Osteocyte (in vitro differentiated cells): ENCODE results near the gene SLC25A11. TPM values are rescaled to one million over a fixed set of nuclear protein-coding genes. Genes with fewer than 3 reads are reported as not detected.

Experiments used
- DNase-seq: peaks from one replicate; pipeline ENCODE4 v3.0.0; 2021; ENCODE audit warnings: mixed read lengths; ENCODE audit not compliant: unreplicated experiment; ENCODE audit errors: extremely low spot score
- H3K27ac Mint-ChIP-seq: one replicate; pipeline ENCODE4 v1.8.0; 2021; ENCODE audit warnings: mild to moderate bottlenecking, mixed read lengths; ENCODE audit not compliant: unreplicated experiment
- H3K27me3 Mint-ChIP-seq: one replicate; pipeline ENCODE4 v1.8.0; 2021; ENCODE audit warnings: mixed read lengths; ENCODE audit not compliant: unreplicated experiment
- H3K36me3 Mint-ChIP-seq: one replicate; pipeline ENCODE4 v1.8.0; 2021; ENCODE audit warnings: mixed read lengths; ENCODE audit not compliant: unreplicated experiment
- H3K4me1 Mint-ChIP-seq: one replicate; pipeline ENCODE4 v1.8.0; 2021; ENCODE audit warnings: mixed read lengths; ENCODE audit not compliant: unreplicated experiment
- H3K4me3 Mint-ChIP-seq: one replicate; pipeline ENCODE4 v1.8.0; 2021; ENCODE audit warnings: mild to moderate bottlenecking, moderate library complexity, mixed read lengths; ENCODE audit not compliant: unreplicated experiment
- H3K9me3 Mint-ChIP-seq: one replicate; pipeline ENCODE4 v1.8.0; 2021; ENCODE audit warnings: mixed read lengths; ENCODE audit not compliant: unreplicated experiment
- total RNA-seq: library from RNA; stranded (reverse); gene quantifications from 2 replicates; pipeline ENCODE4 v1.2.1, GENCODE V29; 2021
- TF ChIP-seq, protein P1 (sequence below): fragments of 200-600 bp; sonication (generic); IDR thresholded peaks from 2 replicates; pipeline ENCODE4 v1.5.0; 2021; ENCODE audit warnings: antibody characterized with exemption, mild to moderate bottlenecking, moderate library complexity

The SLC25A11 gene
- total RNA-seq, 1 donor from 2014 or later = 59.6 TPM

GRCh38 chr17:4898927-4899326 lies 40.9 kb downstream of the SLC25A11 start:
- TF ChIP-seq, protein P1, sequence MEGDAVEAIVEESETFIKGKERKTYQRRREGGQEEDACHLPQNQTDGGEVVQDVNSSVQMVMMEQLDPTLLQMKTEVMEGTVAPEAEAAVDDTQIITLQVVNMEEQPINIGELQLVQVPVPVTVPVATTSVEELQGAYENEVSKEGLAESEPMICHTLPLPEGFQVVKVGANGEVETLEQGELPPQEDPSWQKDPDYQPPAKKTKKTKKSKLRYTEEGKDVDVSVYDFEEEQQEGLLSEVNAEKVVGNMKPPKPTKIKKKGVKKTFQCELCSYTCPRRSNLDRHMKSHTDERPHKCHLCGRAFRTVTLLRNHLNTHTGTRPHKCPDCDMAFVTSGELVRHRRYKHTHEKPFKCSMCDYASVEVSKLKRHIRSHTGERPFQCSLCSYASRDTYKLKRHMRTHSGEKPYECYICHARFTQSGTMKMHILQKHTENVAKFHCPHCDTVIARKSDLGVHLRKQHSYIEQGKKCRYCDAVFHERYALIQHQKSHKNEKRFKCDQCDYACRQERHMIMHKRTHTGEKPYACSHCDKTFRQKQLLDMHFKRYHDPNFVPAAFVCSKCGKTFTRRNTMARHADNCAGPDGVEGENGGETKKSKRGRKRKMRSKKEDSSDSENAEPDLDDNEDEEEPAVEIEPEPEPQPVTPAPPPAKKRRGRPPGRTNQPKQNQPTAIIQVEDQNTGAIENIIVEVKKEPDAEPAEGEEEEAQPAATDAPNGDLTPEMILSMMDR = no peak
- no peak for DNase-seq
- no peak overlapping the region for H3K27ac Mint-ChIP-seq
- peaks cover 15% of the 10 kb centered on the region for H3K36me3 Mint-ChIP-seq
- H3K27me3 Mint-ChIP-seq = no peaks in the 10 kb centered on the region
- peaks cover 2% of the 10 kb centered on the region for H3K4me1 Mint-ChIP-seq
- H3K4me3 Mint-ChIP-seq = no peak overlapping the region
- no peaks in the 10 kb centered on the region for H3K9me3 Mint-ChIP-seq

GRCh38 chr17:4898351-4898750 lies 41.5 kb downstream of the SLC25A11 start:
- Mint-ChIP-seq H3K27ac (no peak overlapping the region), H3K4me1 (peaks cover under 1% of the 10 kb centered on the region), H3K9me3 (no peaks in the 10 kb centered on the region), H3K4me3 (no peak overlapping the region), H3K36me3 (peaks cover 17% of the 10 kb centered on the region), H3K27me3 (no peaks in the 10 kb centered on the region)
- no peak for DNase-seq
- TF ChIP-seq, protein P1 = no peak

DNA sequence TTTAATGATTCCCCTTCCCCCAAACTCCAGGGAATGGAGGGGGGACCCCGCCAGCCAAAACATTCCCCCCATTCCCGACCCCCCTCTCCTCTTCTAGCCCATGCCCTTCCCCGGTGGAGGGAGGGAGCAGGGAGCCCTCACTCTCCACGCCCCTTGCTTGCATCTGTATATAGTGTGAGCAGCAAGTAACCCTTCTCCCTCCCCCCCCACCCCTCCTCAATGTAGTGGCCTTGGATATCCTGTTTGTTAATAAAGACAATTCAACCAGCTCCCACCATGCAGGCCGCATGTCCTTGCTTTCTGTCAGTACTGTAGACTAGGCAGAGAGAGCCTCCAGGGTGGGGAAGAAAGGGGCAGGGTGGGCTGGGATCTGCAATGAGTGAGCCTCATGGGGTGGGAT lies 42.1 kb downstream of the SLC25A11 start:
- H3K36me3 Mint-ChIP-seq = peaks cover 17% of the 10 kb centered on the region
- H3K4me3 Mint-ChIP-seq = no peak overlapping the region
- H3K27ac Mint-ChIP-seq = no peak overlapping the region

DNA sequence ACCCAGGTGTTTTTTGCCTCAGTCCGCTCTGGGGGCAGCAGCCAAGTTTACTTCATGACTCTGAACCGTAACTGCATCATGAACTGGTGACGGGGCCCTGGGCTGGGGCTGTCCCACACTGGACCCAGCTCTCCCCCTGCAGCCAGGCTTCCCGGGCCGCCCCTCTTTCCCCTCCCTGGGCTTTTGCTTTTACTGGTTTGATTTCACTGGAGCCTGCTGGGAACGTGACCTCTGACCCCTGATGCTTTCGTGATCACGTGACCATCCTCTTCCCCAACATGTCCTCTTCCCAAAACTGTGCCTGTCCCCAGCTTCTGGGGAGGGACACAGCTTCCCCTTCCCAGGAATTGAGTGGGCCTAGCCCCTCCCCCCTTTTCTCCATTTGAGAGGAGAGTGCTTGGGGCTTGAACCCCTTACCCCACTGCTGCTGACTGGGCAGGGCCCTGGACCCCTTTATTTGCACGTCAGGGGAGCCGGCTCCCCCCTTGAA lies 42.6 kb downstream of the SLC25A11 start:
- H3K9me3 Mint-ChIP-seq = no peaks in the 10 kb centered on the region
- H3K27me3 Mint-ChIP-seq = no peaks in the 10 kb centered on the region

More for the DNA sequence above, 42.1 kb downstream of the SLC25A11 start:
- Mint-ChIP-seq H3K4me1 (no peaks in the 10 kb centered on the region), H3K27me3 (no peaks in the 10 kb centered on the region), H3K9me3 (no peaks in the 10 kb centered on the region)
- TF ChIP-seq, protein P1 = no peak
- no peak for DNase-seq

GRCh38 chr17:4896332-4897197 lies 43.3 kb downstream of the SLC25A11 start:
- no peak for DNase-seq
- no peak overlapping the region for H3K4me3 Mint-ChIP-seq
- no peak overlapping the region for H3K27ac Mint-ChIP-seq

More for the DNA sequence above, 42.6 kb downstream of the SLC25A11 start:
- no peaks in the 10 kb centered on the region for H3K4me1 Mint-ChIP-seq
- TF ChIP-seq, protein P1 = no peak
- H3K4me3 Mint-ChIP-seq = no peak overlapping the region
- H3K36me3 Mint-ChIP-seq = peaks cover 19% of the 10 kb centered on the region
- DNase-seq = no peak
- no peak overlapping the region for H3K27ac Mint-ChIP-seq

More at GRCh38 chr17:4896332-4897197, 43.3 kb downstream of the SLC25A11 start:
- Mint-ChIP-seq H3K9me3 (no peaks in the 10 kb centered on the region), H3K4me1 (no peaks in the 10 kb centered on the region), H3K27me3 (no peaks in the 10 kb centered on the region), H3K36me3 (peaks cover 19% of the 10 kb centered on the region)
- TF ChIP-seq, protein P1 = no peak
